ENCODE results near the gene FBXO44.

Gene FBXO44

DNA sequence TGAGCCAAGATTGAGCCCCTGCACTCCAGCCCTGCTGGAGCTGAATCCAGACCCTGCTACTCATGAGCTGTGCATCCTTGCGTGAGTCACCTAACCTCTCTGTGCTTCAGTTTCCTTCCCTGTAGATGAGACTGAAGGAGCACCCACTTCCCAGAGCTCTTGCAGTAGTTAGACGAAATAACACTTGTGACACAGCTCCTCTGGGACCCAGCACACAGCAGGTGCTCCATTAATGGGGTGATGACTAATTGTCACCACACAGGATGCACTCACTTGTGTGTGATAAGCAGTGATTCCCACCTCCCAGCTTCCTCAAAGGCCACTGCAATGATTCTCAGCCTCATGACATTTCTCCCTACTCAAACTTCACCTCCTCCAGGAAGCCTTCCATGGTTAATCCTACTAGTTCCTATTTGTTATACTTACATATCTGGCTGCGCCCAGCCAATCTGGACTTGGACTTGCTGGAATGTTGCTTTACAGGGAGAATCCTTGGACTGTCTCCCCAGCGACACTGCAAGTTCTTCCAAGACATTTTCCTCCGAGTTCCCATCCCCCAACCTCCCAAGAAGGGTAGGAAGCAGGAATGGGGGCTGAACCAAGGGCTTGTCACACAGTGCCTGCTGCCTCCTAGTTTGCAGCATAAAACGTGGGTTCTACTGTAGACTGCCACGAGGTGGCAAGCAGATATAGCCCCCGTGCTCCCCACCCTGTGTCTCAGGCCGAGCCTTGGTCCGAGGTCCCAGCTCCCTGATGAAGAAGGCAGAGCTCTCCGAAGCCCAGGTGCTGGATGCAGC is 54.1 kb downstream of the FBXO44 start:
- peak; percentile 64 for DNase-seq (ENCODE audit: low spot score)

DNA sequence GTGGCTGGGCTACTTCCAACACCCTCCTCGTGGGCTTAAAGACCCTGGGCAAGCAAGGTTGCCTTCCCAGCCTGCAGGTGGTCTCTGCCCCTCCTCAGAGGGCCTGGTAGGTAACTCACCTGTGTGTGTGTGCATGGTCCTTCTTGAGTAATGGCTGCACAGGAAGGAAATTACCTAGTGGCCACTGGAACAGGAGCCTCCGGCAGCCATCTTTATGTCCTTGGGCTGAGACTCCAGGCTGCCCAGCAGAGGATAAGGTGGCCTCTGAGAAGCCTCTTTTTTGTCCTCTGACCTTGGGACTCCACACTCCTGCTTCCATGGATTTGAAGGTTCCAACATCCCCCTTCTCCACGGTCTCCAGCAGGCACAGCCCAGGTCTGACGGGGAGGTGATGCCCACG is 56.8 kb downstream of the FBXO44 start:
- no peak for DNase-seq (ENCODE audit: low spot score)

DNA sequence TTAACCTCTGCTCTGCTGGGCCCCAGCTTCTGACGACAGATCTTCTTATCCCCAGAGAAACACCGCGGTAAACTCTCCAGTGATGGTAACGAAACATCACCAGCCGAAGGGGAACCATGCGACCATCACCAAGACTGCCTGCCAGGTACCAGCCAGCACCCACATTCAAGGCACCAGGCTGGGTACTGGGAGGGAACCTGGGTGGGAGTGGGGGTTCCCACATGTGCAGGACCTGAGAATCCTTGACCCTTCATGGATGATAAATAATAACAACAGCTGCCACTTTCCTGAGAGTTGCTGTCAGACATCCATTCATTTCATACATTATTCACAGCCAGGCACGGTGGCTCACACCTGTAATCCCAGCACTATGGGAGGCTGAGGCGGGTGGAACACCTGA is 57.6 kb downstream of the FBXO44 start:
- no peak for DNase-seq (ENCODE audit: low spot score)

All from kidney tubule cell (primary cell).